Testis (tissue), 2 donors: ENCODE measurements around the gene ZNF248.

Experiments used
- POLR2A ChIP-seq: fragments of 450-650 bp; IDR thresholded peaks from one replicate; pipeline ENCODE4 v1.6.1; 2017; ENCODE audit warnings: antibody characterized with exemption, mild to moderate bottlenecking, moderate library complexity
- TF ChIP-seq, protein P1 (sequence below), 3 experiments: fragments of 450-650 bp in 2 of 3; fragments of 200-600 bp in 1 of 3; sonication (generic) in 1 of 3; IDR thresholded peaks; one replicate each; pipeline ENCODE4 v1.5.1; 2016 to 2019; ENCODE audit warnings: antibody characterized with exemption in 3 of 3, mild to moderate bottlenecking in 2 of 3, moderate library complexity in 1 of 3

DNA sequence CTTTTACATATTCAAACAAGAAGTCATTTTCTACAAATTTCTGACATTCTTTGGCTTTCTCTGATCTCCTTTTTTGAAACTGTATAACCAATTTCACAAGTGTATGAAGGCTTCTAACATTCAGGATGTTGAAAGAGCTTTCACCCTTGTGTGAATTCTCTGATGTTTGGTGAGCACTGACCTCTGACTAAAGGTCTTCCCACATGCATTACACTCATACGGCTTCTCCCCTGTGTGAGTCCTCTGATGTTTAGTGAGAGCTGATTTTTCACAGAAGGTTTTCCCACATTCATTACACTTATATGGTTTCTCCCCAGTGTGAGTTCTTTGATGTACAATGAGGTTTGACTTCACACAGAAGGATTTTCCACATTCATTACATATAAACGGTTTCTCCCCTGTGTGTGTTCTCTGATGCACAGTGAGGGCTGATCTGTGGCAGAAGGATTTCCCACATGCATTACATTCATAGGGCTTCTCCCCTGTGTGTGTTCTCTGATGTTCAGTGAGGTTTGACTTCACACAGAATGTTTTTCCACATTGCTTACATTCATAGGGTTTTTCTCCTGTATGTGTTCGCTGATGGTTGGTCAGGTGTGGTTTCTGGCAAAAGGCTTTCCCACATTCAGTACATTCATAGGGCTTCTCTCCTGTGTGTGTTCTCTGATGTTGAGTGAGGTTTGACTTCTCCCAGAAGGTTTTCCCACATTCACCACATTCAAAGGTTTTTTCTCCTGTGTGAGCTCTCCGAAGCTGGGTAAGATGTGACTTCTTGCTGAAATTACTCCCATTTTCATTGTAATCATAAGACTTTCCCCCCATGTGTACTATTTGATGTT lies 25.7 kb downstream of the ZNF248 start:
- TF ChIP-seq POLR2A, result no peak
- TF ChIP-seq, protein P1, sequence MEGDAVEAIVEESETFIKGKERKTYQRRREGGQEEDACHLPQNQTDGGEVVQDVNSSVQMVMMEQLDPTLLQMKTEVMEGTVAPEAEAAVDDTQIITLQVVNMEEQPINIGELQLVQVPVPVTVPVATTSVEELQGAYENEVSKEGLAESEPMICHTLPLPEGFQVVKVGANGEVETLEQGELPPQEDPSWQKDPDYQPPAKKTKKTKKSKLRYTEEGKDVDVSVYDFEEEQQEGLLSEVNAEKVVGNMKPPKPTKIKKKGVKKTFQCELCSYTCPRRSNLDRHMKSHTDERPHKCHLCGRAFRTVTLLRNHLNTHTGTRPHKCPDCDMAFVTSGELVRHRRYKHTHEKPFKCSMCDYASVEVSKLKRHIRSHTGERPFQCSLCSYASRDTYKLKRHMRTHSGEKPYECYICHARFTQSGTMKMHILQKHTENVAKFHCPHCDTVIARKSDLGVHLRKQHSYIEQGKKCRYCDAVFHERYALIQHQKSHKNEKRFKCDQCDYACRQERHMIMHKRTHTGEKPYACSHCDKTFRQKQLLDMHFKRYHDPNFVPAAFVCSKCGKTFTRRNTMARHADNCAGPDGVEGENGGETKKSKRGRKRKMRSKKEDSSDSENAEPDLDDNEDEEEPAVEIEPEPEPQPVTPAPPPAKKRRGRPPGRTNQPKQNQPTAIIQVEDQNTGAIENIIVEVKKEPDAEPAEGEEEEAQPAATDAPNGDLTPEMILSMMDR (IDR thresholded peaks at IDR 0.05), result no peak
